NT2/D1 (cell line): Measurements from ENCODE around the gene EDC3.

Experiments
- SUZ12 ChIP-seq: IDR thresholded peaks from 2 replicates; pipeline ENCODE4 v1.6.1; 2011; ENCODE audit not compliant: insufficient read length, insufficient read depth; ENCODE audit errors: extremely low read depth
- YY1 ChIP-seq: IDR thresholded peaks from 2 replicates; pipeline ENCODE4 v1.6.1; 2011; ENCODE audit not compliant: insufficient read length, insufficient read depth
- ZNF274 ChIP-seq: IDR thresholded peaks from 2 replicates; pipeline ENCODE4 v1.6.1; 2011; ENCODE audit warnings: mild to moderate bottlenecking, low read depth, low read length

DNA sequence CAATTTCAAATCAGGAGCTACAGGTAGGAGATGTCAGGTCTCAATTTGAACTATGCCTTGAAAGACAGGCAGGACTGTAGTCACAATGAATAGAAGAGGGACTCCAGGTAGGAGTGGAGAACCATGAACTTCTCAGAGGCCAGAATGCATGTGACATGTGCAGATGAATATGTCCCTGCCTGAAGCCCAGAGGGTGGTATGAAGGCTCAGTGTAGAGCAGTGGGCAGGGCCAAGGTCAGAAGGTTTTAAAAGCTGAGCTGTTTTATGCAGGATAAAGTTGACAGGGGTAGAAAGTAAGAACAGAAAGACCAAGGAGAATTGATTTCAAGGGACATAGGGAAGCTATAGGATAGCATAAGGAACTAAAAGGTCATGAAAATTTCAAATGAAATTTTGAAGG lies 49.3 kb downstream of the EDC3 start:
- no peak for TF ChIP-seq YY1
- TF ChIP-seq SUZ12, result no peak
- no peak for TF ChIP-seq ZNF274
